ENCODE results near the gene SH3RF1.

SH3RF1 gene

DNA sequence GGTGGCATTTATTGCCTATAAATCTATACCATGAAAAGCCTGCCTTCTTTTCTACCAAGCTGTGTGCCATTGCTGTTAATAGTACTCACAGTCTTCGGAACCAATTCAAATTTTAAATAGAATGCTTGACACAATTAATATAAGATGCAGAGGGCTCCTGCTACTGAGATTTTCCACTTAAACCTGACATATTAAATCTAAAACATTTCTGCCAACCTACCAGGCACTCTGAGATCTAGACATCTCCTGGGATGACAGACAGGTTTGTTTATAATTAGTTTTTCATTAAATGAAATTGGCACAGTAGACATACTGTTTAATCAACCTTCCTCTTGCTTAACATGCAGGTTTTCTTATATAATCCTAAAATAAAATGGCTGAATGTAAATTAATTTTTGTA is 143.4 kb downstream of the SH3RF1 start:
- DNase-seq: no peak

DNA sequence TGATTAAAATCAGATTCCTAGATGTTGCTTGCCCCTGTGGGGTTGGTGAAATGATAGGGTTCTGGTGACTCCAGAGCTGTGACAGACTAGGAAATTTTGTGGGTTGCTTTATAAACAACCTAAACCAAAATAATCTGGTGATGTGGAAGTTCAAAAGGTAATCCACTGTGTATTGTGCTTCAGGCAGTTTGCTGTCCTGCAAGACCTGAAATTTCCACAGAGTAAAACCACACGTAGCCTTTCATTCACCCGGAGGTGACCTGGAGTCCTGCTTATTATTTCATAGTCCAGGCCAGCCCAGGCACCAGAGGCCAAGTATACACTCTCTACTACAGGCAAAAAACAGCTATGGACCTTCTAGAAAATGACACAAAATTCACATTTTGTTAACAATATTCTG is 146.1 kb downstream of the SH3RF1 start:
- no peak for DNase-seq

DNA sequence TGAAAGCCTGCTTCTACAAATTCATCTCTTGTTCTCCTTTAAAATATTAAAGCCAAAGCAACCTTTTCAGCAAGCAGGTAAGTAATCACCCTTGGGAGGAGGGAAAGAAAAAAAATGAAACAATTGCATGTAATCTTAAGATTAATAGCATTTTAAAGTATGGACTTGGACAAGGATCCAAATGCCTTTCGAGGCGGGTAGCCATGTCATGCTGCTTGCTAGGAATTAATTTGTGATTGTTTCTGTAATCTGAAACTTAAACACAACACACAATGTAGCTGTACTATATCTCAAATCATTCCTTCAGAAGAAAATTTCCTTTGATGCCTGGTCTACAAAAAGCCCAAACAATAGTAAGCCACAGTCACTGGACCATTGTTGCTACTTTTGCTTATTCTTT is 148.3 kb downstream of the SH3RF1 start:
- DNase-seq: no peak

DNA sequence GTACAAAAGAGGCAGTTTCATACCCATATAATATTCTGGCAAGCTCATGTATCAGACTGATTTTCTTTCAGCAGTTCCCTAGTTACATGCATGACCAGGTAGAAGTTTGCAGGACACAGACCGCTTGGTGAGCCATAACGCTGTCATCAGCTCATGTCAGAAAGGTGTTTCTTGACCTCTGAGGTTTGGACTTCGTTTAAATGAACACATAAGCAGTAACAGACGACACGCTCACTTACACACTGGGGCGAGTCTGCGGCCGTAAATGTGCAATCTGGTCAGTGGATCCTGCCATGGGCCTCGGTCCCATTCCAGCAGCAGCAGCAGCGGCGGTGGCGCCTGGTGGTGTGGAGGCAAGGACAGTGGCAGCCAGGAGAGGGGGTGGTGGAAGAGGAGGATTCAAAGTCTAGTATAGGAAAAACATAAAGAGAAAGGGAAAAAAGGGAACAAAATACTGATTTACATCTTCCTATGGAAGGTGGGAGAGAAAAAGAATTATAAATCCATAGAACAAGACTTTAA is 148.8 kb downstream of the SH3RF1 start:
- DNase-seq: no peak

DNA sequence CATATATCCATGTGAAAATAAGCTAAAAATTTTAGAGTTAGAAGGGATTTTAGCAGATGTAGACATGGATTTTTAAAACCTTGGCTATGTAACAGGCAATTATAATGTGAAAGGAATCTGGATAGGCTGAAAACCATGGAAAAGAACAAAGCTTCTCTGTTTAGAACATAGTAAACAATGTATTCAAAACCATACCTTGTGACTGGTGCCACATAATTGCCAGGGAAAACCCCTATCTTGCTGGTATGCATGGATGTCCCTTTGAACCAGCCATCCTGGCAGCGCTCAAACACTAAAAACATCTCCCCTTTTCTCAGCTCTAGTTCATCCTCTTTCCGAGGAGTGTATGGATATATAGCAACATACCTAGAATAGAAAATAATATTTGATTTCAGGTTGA is 150.1 kb downstream of the SH3RF1 start:
- no peak for DNase-seq

DNA sequence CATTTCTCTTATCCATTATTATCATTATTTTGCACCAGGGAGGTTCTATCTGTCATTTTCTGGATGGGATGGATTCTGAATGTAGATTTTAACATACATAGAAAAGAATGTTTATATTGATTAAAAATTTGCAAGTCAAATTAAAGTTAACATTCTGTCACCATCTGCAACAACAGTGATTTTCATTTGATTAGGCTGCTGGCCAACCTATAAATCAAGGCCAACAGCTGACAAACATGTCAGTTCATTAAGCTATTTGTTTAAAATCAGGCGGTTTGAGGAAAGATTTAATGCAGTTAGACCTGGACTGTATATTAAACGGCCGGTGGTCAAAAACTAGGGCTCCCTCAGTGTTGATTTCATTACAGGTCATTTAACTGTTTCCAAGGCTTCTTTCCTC is 151.2 kb downstream of the SH3RF1 start:
- no peak for DNase-seq

DNA sequence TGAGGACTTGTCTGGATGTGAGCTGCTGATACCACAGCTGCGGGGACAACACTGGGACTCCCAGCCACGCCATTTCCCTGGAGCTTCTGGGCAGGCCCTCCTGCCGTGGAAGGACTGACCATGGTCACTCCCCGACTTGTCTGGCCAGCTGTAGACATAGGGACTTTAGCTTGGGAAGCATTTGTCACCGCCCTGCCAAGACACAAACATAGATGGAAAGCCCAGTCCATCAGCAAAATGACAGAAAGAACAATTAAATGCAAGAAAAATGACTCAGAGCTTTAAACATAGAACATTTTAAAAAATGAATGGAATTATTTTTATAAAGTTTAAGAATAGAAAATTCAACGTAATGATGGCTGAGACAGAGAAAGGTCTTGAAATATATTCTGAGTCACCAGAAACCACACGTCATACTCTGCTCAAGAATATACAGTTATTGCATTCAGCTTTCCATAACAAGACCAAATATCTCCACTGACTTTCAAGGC is 153.1 kb downstream of the SH3RF1 start:
- no peak for DNase-seq

DNA sequence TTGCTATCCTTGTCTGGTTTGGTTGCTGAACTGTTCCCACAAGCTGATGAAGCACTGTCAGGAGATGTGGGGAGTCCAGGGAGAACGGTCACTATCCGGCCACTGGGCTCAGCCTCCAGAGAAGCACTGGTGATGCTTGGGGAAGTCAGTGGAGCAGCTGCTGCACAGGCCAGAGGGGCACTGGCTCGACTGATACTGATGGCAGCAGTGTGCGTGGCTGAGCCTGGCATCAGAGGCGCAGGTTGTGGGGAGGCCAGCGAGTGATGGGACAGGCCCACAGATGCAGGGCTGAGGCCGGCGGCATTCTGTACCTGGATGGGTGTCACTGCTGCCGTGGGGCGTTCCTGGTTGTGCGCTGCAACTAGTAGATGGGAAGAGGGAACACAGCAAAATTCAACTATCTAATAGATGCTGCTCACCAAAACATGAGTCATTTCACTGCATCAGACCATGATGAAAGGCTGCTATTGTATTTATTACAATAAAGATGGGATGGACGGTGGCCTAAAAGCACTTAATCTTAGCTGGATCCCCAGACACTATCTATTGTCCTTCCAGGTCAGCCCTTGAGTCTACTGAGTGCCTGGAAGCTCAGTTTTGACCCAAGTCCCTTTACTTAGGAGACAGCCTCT is 154.4 kb downstream of the SH3RF1 start:
- no peak for DNase-seq

DNA sequence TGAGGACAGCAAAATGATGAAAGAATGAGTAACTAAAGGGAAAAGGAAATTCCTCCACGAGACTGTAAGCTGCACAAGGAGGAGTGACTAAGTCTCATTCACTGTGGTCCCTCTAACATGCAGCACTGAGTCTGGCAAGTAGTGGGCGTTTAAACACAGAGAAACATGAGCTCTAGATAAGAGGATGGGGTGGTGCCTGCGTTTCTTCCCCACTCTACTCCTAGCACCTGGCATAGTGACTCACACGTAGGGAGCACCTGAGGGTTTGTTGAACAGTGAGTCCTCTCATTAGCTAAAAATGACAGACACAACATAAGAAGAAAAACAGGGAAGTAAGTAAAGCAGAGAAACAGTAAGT is 154.9 kb downstream of the SH3RF1 start:
- DNase-seq: peak; percentile 37

DNA sequence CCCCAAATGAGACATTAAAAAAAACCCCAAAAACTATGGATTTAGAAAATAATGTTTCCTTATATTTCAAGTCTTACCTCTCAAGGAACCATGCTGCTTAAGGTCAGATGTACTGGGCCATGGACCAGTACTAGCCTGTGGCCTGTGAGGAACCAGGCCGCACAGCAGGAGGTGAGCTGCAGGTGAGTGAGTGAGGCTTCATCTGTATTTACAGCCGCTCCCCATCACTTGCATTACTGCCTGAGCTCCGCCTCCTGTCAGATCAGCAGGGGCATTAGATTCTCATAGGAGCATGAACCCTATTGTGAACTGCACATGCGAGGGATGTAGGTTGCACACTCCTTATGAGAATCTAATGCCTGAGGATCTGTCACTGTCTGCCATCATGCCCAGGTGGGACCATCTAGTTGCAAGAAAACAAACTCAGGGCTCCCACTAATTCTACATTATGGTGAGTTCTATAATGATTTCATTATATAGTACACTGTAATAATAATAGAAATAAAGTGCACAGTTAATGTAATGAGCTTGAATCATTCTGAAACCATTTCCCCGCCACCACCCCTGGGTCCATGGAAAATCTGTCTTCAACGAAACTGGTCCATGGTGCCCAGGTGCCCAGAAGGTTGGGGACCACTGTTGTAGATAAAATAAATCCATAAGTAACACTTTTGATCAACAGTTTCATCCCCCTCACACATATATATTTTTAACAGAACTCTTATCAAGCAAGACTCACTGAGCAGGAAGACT is 155.4 kb downstream of the SH3RF1 start:
- no peak for DNase-seq

DNA sequence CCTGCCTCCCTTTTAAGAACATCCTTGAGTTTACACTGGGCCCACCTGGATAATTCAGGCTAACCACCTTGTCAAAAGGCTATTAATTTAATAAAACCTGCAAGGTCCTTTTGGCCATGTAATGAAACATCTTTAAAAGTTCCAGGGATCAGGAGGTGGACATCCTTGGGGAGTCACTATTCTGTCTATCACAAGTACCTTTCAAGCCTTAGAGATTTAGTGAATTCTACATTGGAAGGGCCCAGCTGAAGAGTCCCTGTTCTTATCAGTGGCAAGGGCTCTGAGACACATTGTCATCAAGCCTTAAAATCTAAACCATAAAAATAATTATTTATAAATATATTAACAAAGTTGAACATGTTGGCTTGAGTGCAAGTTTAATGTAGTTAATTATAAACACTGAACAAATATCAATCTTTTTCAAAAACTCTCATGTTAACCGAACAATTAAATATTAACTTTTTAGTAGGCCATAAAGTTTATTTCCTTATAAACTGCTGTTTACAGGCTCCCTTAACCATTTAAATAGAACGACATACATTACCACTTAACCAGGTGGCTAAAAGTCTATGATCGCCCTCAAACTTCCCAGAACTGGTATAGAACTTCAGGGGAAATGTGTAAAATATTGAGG is 156.3 kb downstream of the SH3RF1 start:
- DNase-seq: no peak

DNA sequence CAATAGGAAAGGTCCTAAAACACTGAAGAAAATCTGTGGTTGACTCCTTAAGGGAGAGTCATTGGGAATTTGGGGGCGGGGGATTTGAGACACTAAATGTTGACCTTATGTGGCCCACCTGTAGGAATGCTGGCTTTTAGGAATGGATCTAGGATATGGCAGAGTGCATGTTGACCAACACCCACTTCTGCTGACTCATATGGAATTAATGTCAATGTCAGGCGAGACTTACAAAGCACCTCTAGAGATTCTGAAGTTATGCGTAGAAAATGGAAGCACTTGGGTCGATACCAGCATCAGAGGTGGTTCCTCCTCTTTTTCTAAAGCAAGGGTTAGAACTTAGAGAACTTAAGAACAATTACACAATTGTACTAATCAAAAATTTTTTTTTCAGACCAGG is 160.1 kb downstream of the SH3RF1 start:
- no peak for DNase-seq

DNA sequence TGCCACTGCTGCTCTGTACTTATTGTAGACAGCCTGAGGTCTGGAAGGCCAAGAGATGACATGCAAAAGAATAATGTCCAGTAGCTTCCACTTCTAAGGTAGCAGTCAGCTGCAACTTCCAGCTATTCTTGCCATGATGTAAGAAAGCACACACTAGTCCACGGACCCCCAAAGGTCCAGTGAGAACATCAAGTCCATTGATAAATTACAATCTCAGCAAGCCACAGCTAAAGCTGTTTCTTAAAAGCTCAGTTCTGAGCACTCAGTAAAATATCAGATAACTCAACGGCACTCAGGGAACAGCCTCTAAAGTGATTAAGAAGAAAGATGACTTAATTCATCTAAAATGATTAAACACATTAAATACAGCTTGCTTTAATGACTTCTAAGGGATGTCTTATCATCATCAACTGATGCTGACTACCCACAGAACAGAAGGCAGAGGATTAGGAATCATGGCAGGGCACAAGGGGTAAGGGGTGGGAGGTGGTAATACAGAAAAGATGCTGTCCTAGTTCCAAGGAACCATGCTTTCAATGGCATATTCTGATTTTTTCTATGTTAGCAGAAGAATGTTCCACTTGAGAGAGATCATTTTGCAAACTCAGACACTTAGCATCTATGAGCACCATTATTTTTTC is 161.6 kb downstream of the SH3RF1 start:
- DNase-seq: no peak

DNA sequence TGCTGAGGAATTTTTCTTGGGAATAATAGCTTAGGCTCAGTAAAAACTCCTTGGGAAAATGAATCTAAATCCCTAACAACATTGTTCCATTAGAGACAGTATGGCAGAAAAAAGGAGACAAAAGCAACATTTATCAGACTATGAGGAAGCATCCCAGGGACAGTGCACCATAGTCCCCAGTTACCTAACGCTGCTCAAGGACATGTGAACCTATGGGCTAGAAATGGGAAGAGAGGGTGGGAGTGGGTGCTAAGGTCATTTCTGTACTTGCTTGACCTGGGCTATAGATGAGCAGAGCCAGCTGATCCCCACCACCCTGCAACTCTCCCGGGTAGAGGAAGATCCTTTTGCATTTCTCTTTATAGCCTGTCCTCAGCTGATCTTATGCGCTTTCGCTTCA is 162.5 kb downstream of the SH3RF1 start:
- DNase-seq: no peak

DNA sequence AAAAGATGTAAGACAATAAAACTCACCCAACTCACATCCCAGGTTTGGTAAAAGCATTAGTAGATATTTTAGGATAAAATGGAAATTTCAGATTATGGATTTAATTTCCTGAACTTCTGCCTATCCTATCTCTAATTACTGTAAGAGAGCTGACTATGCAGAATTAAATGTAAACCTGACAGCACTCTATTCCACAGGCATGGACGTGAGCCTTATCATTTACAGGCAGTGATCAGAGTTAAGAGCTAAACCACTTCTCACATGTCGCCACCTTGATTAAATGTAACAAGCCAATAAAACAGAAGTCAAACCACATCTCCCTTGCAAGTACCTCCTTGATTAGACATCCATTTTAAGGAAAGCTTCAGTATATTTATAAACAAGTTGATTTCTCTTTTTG is 163.2 kb downstream of the SH3RF1 start:
- DNase-seq: no peak

DNA sequence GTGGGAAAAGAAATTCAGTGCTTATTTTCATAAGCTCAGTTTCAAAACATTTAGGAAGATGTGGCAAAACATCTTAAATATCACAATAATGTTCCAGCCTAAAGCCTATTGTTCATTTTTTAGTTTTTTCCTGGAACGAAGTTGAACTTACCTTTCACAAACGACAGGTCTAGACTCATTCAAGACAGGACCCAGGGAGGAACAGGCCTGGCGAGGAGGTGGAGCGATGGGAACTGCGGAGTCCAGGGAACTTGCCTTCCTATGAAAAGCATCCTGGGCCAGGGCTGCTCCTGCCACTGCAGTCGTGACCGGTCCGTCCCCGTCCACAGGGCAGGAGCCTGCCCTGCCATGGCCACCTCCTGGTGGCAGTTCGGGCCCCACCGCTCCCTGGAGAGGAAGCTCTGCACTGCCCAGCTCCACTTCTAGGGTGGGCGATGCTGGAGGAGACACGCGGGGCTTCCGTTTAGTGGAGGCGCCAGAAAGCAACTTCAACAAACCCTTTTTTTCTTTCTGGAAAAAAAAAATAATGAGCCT is 164.0 kb downstream of the SH3RF1 start:
- no peak for DNase-seq

DNA sequence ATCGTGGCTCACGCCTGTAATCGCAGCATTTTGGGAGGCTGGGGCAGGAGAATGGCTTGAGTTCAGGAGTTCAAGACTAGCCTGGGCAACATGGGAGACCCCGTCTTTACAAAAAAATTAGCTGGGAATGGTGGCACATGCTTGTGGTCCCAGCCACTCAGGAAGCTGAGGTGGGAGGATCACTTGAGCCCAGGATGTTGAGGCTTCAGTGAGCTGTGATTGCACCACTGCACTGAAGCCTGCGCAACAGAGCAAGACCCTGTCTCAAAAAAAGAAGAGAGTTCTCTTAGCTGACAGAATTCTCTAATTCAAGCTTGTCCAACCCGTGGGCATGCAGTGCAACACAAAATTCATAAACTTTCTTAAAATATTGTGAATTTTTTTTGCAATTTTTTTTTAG is 165.1 kb downstream of the SH3RF1 start:
- no peak for DNase-seq

DNA sequence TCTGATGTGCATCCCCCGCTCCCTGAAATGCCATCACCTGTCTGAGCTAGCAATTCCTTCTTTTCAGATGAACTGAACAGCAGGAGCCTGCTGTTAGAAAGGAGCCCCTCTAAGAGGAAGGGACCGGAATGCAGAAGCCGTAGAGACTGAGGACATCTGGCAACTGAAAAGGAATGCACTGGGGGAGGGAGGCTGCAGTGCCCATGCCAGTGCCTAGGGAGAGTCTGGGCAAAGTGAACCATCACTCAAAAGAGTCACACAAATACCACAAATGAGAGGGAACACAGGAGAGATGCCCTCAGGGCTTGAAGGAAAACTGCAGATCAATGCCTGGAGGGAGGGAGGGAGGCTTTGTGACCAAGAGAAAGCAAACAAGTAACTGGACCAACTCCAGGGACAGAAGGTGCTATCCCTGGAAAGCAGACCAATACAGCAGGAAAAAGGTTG is 166.8 kb downstream of the SH3RF1 start:
- DNase-seq: no peak

DNA sequence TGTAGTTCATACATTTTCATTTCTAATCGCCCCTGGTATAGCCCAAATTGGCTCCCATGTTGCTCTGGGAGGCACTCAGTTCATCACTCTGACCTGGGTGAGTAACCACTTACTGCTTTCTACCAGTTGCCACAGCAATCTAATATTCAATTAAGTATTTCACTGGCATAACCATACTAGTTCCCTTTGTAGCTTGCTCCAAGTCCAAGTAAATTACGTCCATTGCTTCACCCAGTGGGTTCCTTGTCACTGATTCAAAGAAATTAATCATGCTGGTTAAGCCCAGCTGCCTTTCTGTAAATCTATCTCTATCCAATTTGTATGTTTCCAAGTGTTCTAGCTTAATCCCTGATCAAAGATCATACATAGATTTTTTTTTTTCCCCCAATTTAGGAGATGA is 168.7 kb downstream of the SH3RF1 start:
- no peak for DNase-seq

DNA sequence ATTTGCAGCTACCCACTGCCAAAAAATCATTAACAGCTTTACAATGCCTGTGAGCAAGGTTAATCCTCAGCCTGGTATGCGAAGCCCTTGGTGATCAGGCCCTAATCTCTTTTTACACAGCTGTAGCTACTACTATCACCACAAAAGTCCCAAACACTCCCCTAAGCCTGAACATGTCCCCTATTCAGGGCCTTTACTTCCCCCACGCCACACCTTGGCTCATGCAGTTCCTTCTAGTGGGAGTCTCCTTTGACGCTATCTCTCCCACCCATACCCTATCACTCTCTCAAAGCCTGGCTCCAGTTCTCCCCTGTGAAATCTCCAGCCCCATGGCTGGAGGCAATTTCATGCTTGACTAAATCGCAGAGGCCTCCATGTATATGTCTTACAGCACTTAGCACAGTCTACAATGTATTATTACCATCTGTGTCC is 170.1 kb downstream of the SH3RF1 start:
- DNase-seq: no peak

DNA sequence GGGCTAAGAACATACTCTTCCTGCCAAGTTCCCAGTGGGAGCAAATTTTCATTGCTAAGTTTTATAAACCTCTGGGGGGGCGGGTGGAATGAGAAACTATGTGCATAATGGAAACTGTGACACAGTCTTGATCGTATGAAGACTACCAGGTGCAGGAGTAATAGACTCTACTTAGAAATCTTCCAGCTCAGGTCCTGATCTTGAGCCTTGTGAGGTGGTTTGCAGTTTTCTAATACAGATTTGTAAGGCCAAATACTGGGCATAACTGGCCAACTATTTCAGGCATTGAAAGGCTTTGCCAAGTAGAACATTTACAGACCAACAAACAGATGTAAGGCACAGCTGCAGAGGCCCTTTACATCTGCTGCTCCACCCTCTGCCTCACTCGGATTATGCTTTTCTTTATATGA is 171.0 kb downstream of the SH3RF1 start:
- no peak for DNase-seq

DNA sequence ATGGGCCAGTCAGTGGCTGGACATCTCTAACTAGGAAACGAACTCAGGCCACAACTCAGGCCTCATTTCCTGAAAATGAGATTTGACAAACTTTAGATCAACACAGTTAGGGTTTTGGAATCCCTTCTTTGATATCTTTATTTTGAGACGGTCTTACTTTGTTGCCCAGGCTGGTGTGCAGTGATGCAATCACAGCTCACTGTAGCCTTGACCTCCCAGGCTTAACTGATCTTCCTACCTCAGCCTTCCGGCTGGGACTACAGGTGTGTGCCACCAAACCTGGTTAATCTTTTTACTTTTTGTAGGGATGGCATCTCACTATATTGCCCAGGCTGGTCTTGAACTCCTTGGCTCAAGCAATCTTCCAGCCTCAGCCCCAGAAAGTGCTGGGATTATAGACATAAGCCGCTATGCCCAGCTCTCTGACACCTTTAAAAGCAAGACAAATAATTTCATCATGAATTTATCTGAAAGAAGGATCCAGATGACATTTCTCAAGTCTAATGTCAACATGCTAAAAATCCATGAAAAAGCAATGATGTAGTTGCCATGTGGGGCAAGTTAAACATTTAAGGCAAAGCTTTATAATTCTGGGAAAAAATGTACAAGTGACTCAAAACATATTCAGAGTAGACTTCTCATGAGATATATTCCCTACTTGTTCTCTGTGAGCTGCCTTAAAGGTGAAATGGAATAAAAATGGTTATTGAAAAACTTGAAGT is 171.6 kb downstream of the SH3RF1 start:
- DNase-seq: no peak

Data from inflammatory macrophage treated with lipopolysaccharide for 4 hours (primary cell).